SU-DHL-6 (cell line): ENCODE data around the gene SLC35F4.

Source experiments
- H2AFZ ChIP-seq: fragments of 200-600 bp; sonication (generic); 2 replicates; pipeline ENCODE4 v1.6.1; 2014; ENCODE audit warnings: low read depth, mild to moderate bottlenecking, moderate library complexity, mixed read lengths, antibody characterized with exemption, low read length; ENCODE audit not compliant: severe bottlenecking
- H3F3A ChIP-seq: fragments of 200-600 bp; shearing (Covaris generic); 2 replicates; pipeline ENCODE4 v1.6.0; 2016; ENCODE audit warnings: antibody characterized with exemption, mild to moderate bottlenecking; ENCODE audit not compliant: insufficient read depth
- H3K27ac ChIP-seq: fragments of 200-600 bp; sonication (generic); 2 replicates; pipeline ENCODE4 v1.5.1; 2016; ENCODE audit warnings: low read depth, mild to moderate bottlenecking, low read length, moderate library complexity, mixed read lengths
- H3K27me3 ChIP-seq: fragments of 200-600 bp; sonication (generic), shearing (Covaris generic); 2 replicates; pipeline ENCODE4 v1.6.0; 2014; ENCODE audit warnings: mild to moderate bottlenecking, low read length
- H3K36me3 ChIP-seq: fragments of 200-600 bp; sonication (generic); 2 replicates; pipeline ENCODE4 v1.6.1; 2014; ENCODE audit warnings: mild to moderate bottlenecking, low read length, mixed read lengths
- H3K4me2 ChIP-seq: fragments of 300-600, 200-600 bp; shearing (Covaris generic), sonication (generic); 2 replicates; pipeline ENCODE4 v1.6.0; 2014; ENCODE audit warnings: low read length, low read depth, mild to moderate bottlenecking; ENCODE audit not compliant: poor library complexity, severe bottlenecking
- H3K4me3 ChIP-seq: fragments of 200-600 bp; sonication (generic); 2 replicates; pipeline ENCODE4 v1.5.1; 2014; ENCODE audit warnings: antibody characterized with exemption, low read length, mild to moderate bottlenecking, mixed read lengths; ENCODE audit not compliant: insufficient read depth, poor library complexity, severe bottlenecking
- H3K79me2 ChIP-seq: fragments of 200-600 bp; sonication (generic); 2 replicates; pipeline ENCODE4 v1.6.1; 2014; ENCODE audit warnings: mild to moderate bottlenecking, low read length, moderate library complexity; ENCODE audit not compliant: insufficient read depth
- H3K9ac ChIP-seq: fragments of 200-600 bp; sonication (generic); 2 replicates; pipeline ENCODE4 v1.7.0; 2014; ENCODE audit warnings: mild to moderate bottlenecking, low read length
- H3K9me2 ChIP-seq: fragments of 200-600 bp; sonication (generic); replicated peaks from 2 replicates; pipeline ENCODE4 v1.6.1; 2014; ENCODE audit warnings: low read length; ENCODE audit not compliant: insufficient read depth
- H3K9me3 ChIP-seq: fragments of 200-600 bp; sonication (generic); 2 replicates; pipeline ENCODE4 v1.6.1; 2014; ENCODE audit warnings: low read length, mixed read lengths; ENCODE audit not compliant: insufficient read depth
- H4K20me1 ChIP-seq: fragments of 200-600 bp; sonication (generic); 2 replicates; pipeline ENCODE4 v1.6.1; 2014; ENCODE audit warnings: low read depth, mild to moderate bottlenecking, antibody characterized with exemption, low read length, moderate library complexity, mixed read lengths
- EZH2phosphoT487 ChIP-seq: fragments of 200-600 bp; sonication (generic), shearing (Covaris generic); conservative IDR thresholded peaks from 2 replicates; pipeline ENCODE4 v1.6.1; 2018; ENCODE audit warnings: mild to moderate bottlenecking, antibody characterized with exemption, low read length, moderate library complexity, mixed read lengths
- TF ChIP-seq, protein P1 (sequence below): fragments of 200-600 bp; sonication (generic); IDR thresholded peaks from one replicate; pipeline ENCODE4 v1.5.1; 2017; ENCODE audit warnings: antibody characterized with exemption, mild to moderate bottlenecking, low read length, moderate library complexity; ENCODE audit not compliant: insufficient read depth, poor library complexity, severe bottlenecking

SLC35F4 gene

GRCh38 chr14:57869617-57870016 lies 3.7 kb upstream of the SLC35F4 start:
- TF ChIP-seq EZH2phosphoT487, result no peak
- TF ChIP-seq, protein P1, sequence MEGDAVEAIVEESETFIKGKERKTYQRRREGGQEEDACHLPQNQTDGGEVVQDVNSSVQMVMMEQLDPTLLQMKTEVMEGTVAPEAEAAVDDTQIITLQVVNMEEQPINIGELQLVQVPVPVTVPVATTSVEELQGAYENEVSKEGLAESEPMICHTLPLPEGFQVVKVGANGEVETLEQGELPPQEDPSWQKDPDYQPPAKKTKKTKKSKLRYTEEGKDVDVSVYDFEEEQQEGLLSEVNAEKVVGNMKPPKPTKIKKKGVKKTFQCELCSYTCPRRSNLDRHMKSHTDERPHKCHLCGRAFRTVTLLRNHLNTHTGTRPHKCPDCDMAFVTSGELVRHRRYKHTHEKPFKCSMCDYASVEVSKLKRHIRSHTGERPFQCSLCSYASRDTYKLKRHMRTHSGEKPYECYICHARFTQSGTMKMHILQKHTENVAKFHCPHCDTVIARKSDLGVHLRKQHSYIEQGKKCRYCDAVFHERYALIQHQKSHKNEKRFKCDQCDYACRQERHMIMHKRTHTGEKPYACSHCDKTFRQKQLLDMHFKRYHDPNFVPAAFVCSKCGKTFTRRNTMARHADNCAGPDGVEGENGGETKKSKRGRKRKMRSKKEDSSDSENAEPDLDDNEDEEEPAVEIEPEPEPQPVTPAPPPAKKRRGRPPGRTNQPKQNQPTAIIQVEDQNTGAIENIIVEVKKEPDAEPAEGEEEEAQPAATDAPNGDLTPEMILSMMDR, result no peak
- H4K20me1 ChIP-seq, result no peaks in the 10 kb centered on the region

DNA sequence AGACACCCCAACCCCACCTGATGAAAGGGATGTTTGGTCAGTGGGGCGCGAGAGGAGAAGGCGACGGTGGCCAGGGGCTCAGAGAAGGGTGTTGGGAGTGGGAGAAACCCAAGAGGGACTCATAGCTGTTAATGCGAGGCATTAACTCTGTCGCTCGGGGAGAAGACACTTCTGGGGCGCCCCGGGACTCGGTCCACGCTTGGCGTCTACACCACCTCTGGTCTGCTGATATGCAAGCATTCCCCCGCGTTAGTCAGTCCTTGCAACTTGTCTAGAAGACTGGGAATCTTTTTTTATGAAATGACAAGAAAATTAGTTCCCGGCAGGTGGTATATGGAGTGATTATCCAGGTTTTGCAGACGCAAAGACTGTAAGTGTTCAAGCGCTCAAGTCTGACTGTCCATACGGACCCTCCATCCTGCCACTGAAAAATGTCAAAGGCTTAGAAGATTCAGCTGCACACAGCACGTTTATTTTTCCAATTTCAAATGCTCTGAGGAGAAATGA lies 360 bp upstream of the SLC35F4 start:
- no peaks in the 10 kb centered on the region for H3K9me2 ChIP-seq
- H3K9ac ChIP-seq, result no peak overlapping the region
- H3K27me3 ChIP-seq, result no peaks in the 10 kb centered on the region
- H3F3A ChIP-seq, result no peaks in the 10 kb centered on the region
- TF ChIP-seq EZH2phosphoT487, result no peak
- no peaks in the 10 kb centered on the region for H4K20me1 ChIP-seq
- H3K4me2 ChIP-seq, result no peak overlapping the region
- H2AFZ ChIP-seq, result no peak overlapping the region
- no peak overlapping the region for H3K27ac ChIP-seq
- no peaks in the 10 kb centered on the region for H3K79me2 ChIP-seq
- no peaks in the 10 kb centered on the region for H3K36me3 ChIP-seq
- H3K4me3 ChIP-seq, result no peak overlapping the region
- no peaks in the 10 kb centered on the region for H3K9me3 ChIP-seq

More at GRCh38 chr14:57869617-57870016, 3.7 kb upstream of the SLC35F4 start:
- Histone ChIP-seq H3K4me2 (no peak overlapping the region), H3K9me3 (no peaks in the 10 kb centered on the region), H3K27me3 (no peaks in the 10 kb centered on the region), H3K27ac (no peak overlapping the region), H3K9me2 (no peaks in the 10 kb centered on the region), H3F3A (no peaks in the 10 kb centered on the region), H3K36me3 (no peaks in the 10 kb centered on the region), H3K79me2 (no peaks in the 10 kb centered on the region), H2AFZ (no peak overlapping the region), H3K4me3 (no peak overlapping the region), H3K9ac (no peak overlapping the region)

DNA sequence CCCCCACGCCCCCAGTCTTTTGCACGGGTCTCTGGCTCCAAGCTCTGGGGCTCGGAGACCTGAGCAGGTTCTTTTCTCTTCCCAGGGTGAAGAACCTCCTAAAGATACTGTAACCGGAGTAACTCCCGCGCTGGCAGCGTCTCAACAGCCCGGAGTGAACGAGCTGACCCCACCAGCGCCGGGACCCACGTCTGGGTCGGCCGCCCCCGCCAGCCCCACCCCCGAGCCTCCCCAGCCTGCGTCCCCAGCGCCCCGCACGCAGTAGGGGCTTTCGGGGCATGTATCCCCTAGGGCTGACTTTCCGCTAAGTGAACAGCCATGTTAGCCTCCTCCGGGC lies 858 bp downstream of the SLC35F4 start:
- TF ChIP-seq, protein P1, result no peak
- no peak for TF ChIP-seq EZH2phosphoT487
- H3F3A ChIP-seq, result no peaks in the 10 kb centered on the region
- no peaks in the 10 kb centered on the region for H3K27me3 ChIP-seq
- H3K4me3 ChIP-seq, result no peak overlapping the region
- no peaks in the 10 kb centered on the region for H4K20me1 ChIP-seq
- H2AFZ ChIP-seq, result no peak overlapping the region
- H3K9me2 ChIP-seq, result no peaks in the 10 kb centered on the region
- H3K4me2 ChIP-seq, result no peak overlapping the region
- no peaks in the 10 kb centered on the region for H3K36me3 ChIP-seq
- no peaks in the 10 kb centered on the region for H3K79me2 ChIP-seq
- H3K27ac ChIP-seq, result no peak overlapping the region
- H3K9ac ChIP-seq, result no peak overlapping the region
- H3K9me3 ChIP-seq, result no peaks in the 10 kb centered on the region

DNA sequence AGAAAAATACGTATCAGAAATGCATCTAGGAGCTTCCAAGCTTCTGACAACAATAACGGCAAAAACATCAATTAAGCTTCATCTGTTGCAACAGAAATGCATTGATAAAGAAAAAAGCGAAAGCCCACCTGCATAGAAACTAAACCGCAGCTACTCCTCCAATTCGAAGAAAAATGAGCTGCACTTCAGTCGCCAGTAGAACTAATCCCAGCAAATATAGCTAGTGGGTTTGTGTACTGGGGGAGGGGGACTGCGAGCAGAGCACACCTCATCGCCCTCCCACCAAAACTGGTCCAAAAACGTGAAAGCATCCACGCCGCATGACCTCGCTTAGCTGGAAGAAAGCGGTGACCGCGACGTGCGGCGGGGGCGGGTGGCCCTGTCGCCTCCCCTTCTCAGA lies 1.2 kb downstream of the SLC35F4 start:
- no peak overlapping the region for H3K4me2 ChIP-seq
- H2AFZ ChIP-seq, result no peak overlapping the region
- TF ChIP-seq, protein P1, result no peak
- no peak for TF ChIP-seq EZH2phosphoT487
- H3K9me3 ChIP-seq, result no peaks in the 10 kb centered on the region
- H3K9ac ChIP-seq, result no peak overlapping the region
- no peaks in the 10 kb centered on the region for H3K79me2 ChIP-seq
- no peak overlapping the region for H3K4me3 ChIP-seq
- H4K20me1 ChIP-seq, result no peaks in the 10 kb centered on the region
- no peaks in the 10 kb centered on the region for H3K27me3 ChIP-seq
- H3K36me3 ChIP-seq, result no peaks in the 10 kb centered on the region
- no peak overlapping the region for H3K27ac ChIP-seq
- H3F3A ChIP-seq, result no peaks in the 10 kb centered on the region
- H3K9me2 ChIP-seq, result no peaks in the 10 kb centered on the region
